GM21528 (cell line): ENCODE measurements around the gene RNF168.
"Not testable (repeated sequence)": the region's sequence is repeated elsewhere in the genome, so short reads cannot be mapped to it uniquely, and the experiment has no call there.

Source experiments
- ATAC-seq: cut with Tn5 transposase; IDR thresholded peaks from one replicate; pipeline ENCODE4 v1.9.1; 2021; ENCODE audit warnings: mild to moderate bottlenecking, moderate library complexity; ENCODE audit not compliant: unreplicated experiment, low FRiP score

Gene RNF168

GRCh38 chr3:196503196-196504076, at the start of gene RNF168:
RNF168 (minus strand) TSS chr3:196503768; CDS start chr3:196503173, 595 bp downstream.
- ATAC-seq = peak; percentile 81

GRCh38 chr3:196552253-196552652, 48.7 kb upstream of the RNF168 start:
- ATAC-seq = no peak

- ATAC-seq = not testable (repeated sequence)
Measured at GRCh38 chr3:196550172-196550571, 46.6 kb upstream of the RNF168 start.

GRCh38 chr3:196549312-196549711, 45.7 kb upstream of the RNF168 start:
- ATAC-seq = not testable (repeated sequence)

- ATAC-seq = no peak
Measured at GRCh38 chr3:196547067-196547466, 43.5 kb upstream of the RNF168 start.

- no peak for ATAC-seq
Measured at GRCh38 chr3:196546537-196546936, 43.0 kb upstream of the RNF168 start.

- no peak for ATAC-seq
Measured at GRCh38 chr3:196544491-196544992, 41.0 kb upstream of the RNF168 start.

- ATAC-seq = no peak
Measured at GRCh38 chr3:196541684-196542445, 38.3 kb upstream of the RNF168 start.

- no peak for ATAC-seq
Measured at GRCh38 chr3:196537319-196537984, 33.9 kb upstream of the RNF168 start.

- no peak for ATAC-seq
Measured at GRCh38 chr3:196533260-196533681, 29.7 kb upstream of the RNF168 start.

- ATAC-seq = no peak
Measured at GRCh38 chr3:196531418-196531817, 27.9 kb upstream of the RNF168 start.

GRCh38 chr3:196528639-196529233, 25.2 kb upstream of the RNF168 start:
- peak; percentile 73 for ATAC-seq

- ATAC-seq = no peak
Measured at GRCh38 chr3:196525141-196525540, 21.6 kb upstream of the RNF168 start.

GRCh38 chr3:196524527-196524926, 21.0 kb upstream of the RNF168 start:
- no peak for ATAC-seq

- no peak for ATAC-seq
Measured at GRCh38 chr3:196523841-196524240, 20.3 kb upstream of the RNF168 start.

GRCh38 chr3:196521291-196521690, 17.7 kb upstream of the RNF168 start:
- ATAC-seq = not testable (repeated sequence)

GRCh38 chr3:196519718-196520082, 16.1 kb upstream of the RNF168 start:
- no peak for ATAC-seq

- ATAC-seq = no peak
Measured at GRCh38 chr3:196518966-196519717, 15.6 kb upstream of the RNF168 start.

GRCh38 chr3:196517919-196518318, 14.4 kb upstream of the RNF168 start:
- ATAC-seq = no peak
